ENCODE results near the gene VCX2.

VCX2 gene

DNA sequence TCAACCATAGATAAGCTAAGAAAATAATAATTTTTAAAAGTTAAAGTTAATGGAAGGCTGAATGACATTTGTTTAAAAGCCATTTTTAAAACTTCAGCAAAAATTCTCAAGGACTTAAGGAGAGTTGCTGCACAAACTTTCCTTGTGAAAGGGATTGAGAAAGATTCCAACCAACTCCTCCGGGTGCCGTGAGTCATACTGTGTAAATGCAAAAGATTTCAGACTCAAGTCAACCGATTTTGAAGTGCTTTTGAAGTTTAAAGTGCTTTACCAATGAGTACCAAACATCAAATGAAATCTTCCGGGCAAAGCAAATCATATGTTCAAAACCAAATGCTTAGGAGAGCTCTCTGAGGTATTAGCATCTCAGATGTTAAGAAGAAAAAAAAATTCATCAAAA lies 31.4 kb downstream of the VCX2 start:
- TF ChIP-seq SPI1 (IDR thresholded peaks at IDR 0.05; ENCODE audit: borderline replicate concordance, low read depth) (no peak), GABPA (IDR thresholded peaks at IDR 0.05; ENCODE audit: low read depth) (no peak), POLR2AphosphoS5 (IDR thresholded peaks at IDR 0.05; ENCODE audit: low read depth) (no peak)
- TF ChIP-seq, protein P1, sequence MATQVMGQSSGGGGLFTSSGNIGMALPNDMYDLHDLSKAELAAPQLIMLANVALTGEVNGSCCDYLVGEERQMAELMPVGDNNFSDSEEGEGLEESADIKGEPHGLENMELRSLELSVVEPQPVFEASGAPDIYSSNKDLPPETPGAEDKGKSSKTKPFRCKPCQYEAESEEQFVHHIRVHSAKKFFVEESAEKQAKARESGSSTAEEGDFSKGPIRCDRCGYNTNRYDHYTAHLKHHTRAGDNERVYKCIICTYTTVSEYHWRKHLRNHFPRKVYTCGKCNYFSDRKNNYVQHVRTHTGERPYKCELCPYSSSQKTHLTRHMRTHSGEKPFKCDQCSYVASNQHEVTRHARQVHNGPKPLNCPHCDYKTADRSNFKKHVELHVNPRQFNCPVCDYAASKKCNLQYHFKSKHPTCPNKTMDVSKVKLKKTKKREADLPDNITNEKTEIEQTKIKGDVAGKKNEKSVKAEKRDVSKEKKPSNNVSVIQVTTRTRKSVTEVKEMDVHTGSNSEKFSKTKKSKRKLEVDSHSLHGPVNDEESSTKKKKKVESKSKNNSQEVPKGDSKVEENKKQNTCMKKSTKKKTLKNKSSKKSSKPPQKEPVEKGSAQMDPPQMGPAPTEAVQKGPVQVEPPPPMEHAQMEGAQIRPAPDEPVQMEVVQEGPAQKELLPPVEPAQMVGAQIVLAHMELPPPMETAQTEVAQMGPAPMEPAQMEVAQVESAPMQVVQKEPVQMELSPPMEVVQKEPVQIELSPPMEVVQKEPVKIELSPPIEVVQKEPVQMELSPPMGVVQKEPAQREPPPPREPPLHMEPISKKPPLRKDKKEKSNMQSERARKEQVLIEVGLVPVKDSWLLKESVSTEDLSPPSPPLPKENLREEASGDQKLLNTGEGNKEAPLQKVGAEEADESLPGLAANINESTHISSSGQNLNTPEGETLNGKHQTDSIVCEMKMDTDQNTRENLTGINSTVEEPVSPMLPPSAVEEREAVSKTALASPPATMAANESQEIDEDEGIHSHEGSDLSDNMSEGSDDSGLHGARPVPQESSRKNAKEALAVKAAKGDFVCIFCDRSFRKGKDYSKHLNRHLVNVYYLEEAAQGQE (IDR thresholded peaks at IDR 0.05; ENCODE audit: insufficient replicate concordance, low read depth): no peak
- TF ChIP-seq, protein P2, sequence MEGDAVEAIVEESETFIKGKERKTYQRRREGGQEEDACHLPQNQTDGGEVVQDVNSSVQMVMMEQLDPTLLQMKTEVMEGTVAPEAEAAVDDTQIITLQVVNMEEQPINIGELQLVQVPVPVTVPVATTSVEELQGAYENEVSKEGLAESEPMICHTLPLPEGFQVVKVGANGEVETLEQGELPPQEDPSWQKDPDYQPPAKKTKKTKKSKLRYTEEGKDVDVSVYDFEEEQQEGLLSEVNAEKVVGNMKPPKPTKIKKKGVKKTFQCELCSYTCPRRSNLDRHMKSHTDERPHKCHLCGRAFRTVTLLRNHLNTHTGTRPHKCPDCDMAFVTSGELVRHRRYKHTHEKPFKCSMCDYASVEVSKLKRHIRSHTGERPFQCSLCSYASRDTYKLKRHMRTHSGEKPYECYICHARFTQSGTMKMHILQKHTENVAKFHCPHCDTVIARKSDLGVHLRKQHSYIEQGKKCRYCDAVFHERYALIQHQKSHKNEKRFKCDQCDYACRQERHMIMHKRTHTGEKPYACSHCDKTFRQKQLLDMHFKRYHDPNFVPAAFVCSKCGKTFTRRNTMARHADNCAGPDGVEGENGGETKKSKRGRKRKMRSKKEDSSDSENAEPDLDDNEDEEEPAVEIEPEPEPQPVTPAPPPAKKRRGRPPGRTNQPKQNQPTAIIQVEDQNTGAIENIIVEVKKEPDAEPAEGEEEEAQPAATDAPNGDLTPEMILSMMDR (IDR thresholded peaks at IDR 0.05; ENCODE audit: insufficient read depth, low read length): no peak
- Histone ChIP-seq H3K27ac (replicated peaks) (no peak overlapping the region), H3K4me3 (replicated peaks; ENCODE audit: insufficient read depth, low read length) (no peak overlapping the region), H3K27me3 (ENCODE audit: insufficient read depth, poor library complexity, severe bottlenecking) (no peaks in the 10 kb centered on the region)
- no peak for DNase-seq (ENCODE audit: low read depth in 1 of 2, low spot score in 1 of 2)

DNA sequence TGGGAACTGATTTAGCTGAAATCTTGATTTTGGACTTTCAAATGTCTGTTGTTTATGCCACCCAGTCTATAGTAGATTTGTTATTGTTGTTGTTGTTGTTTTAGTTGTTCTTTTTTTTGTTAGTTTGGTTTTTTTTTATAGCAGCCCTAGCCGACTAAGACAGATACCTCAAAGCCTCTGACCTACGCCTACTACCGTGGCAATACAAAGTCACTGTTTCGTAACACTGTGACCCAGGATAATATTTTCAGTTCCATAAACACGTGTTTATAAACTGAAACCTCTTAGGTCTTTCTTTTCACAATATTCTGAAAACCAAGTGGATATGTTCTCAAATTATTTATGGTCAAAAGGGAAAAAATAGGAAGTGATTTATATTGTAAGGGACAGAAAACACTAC lies 32.8 kb downstream of the VCX2 start:
- no peak overlapping the region for H3K4me3 ChIP-seq (replicated peaks; ENCODE audit: insufficient read depth, low read length)
- DNase-seq (ENCODE audit: low read depth in 1 of 2, low spot score in 1 of 2): no peak
- TF ChIP-seq, protein P2 (IDR thresholded peaks at IDR 0.05; ENCODE audit: insufficient read depth, low read length): no peak
- TF ChIP-seq, protein P1 (IDR thresholded peaks at IDR 0.05; ENCODE audit: insufficient replicate concordance, low read depth): no peak
- TF ChIP-seq SPI1 (IDR thresholded peaks at IDR 0.05; ENCODE audit: borderline replicate concordance, low read depth): no peak
- TF ChIP-seq GABPA (IDR thresholded peaks at IDR 0.05; ENCODE audit: low read depth): no peak
- no peak for TF ChIP-seq POLR2AphosphoS5 (IDR thresholded peaks at IDR 0.05; ENCODE audit: low read depth)
- no peaks in the 10 kb centered on the region for H3K27me3 ChIP-seq (ENCODE audit: insufficient read depth, poor library complexity, severe bottlenecking)
- no peak overlapping the region for H3K27ac ChIP-seq (replicated peaks)

DNA sequence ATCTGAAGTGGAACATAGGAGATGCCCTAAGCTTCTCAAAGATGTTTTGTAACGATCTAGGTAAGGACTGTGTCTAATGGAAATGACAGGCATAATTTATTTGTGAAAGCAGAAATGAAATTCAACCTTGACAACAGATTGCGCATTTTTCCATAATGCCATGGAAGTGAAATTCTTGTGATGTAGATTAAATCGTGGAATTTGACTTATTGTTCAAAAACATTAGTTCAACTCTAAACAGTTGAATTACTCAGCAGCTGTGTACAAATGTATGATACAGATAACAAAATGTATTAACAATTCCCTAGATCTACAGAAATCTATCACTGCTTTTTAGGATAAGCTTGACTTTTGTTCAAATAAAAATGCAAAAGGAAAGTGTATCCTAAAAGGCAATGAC lies 44.4 kb downstream of the VCX2 start:
- Histone ChIP-seq H3K4me3 (replicated peaks; ENCODE audit: insufficient read depth, low read length) (no peak overlapping the region), H3K27ac (replicated peaks) (no peak overlapping the region), H3K27me3 (ENCODE audit: insufficient read depth, poor library complexity, severe bottlenecking) (no peaks in the 10 kb centered on the region)
- DNase-seq (ENCODE audit: low read depth in 1 of 2, low spot score in 1 of 2): no peak
- TF ChIP-seq, protein P1 (IDR thresholded peaks at IDR 0.05; ENCODE audit: insufficient replicate concordance, low read depth): no peak
- TF ChIP-seq SPI1 (IDR thresholded peaks at IDR 0.05; ENCODE audit: borderline replicate concordance, low read depth) (no peak), POLR2AphosphoS5 (IDR thresholded peaks at IDR 0.05; ENCODE audit: low read depth) (no peak), GABPA (IDR thresholded peaks at IDR 0.05; ENCODE audit: low read depth) (no peak)
- TF ChIP-seq, protein P2 (IDR thresholded peaks at IDR 0.05; ENCODE audit: insufficient read depth, low read length): no peak

All from HL-60 (cell line).